Ascending aorta (tissue), 2 donors: Measurements from ENCODE around the gene KATNAL1. TPM values are rescaled to one million over a fixed set of nuclear protein-coding genes. Genes with fewer than 3 reads are reported as not detected.

Experiments used
- DNase-seq, 2 donors: peaks; one replicate each; pipeline ENCODE4 v3.0.0-alpha.2; 2019; ENCODE audit warnings: low spot score in 2 of 2
- H3K27ac ChIP-seq, 2 donors: fragments of 200-600 bp; sonication (generic); one replicate each; pipeline ENCODE4 v1.5.1; 2016 to 2017; ENCODE audit warnings: mild to moderate bottlenecking in 1 of 2
- H3K27me3 ChIP-seq: fragments of 200-600 bp; sonication (generic); one replicate; pipeline ENCODE4 v1.5.1; 2017
- H3K36me3 ChIP-seq, 2 donors: fragments of 200-600 bp; sonication (generic); one replicate each; pipeline ENCODE4 v1.5.1; 2016
- H3K4me1 ChIP-seq, 2 donors: fragments of 200-600 bp; sonication (generic); one replicate each; pipeline ENCODE4 v1.5.1; 2016 to 2017; ENCODE audit warnings: mild to moderate bottlenecking in 1 of 2
- H3K4me3 ChIP-seq, 2 donors: fragments of 200-600 bp; sonication (generic); one replicate each; pipeline ENCODE4 v1.5.1; 2016 to 2017; ENCODE audit warnings: mild to moderate bottlenecking in 1 of 2
- H3K9me3 ChIP-seq, 2 donors: fragments of 200-600 bp; sonication (generic); one replicate each; pipeline ENCODE4 v1.5.1; 2016
- intact Hi-C: fragments of 100-400 bp; cut with DNase I; formaldehyde crosslinking; loops from one replicate; pipeline ENCODE4 v1.15.1; 2023
- total RNA-seq: library from RNA; depleted of rRNA; stranded (reverse); fragments of >200 nt; gene quantifications from one replicate; pipeline ENCODE4 v1.1.0, GENCODE V29; 2016
- TF ChIP-seq, protein P1 (sequence below), 3 experiments: fragments of 200-600 bp in 2 of 3; fragments of 450-650 bp in 1 of 3; sonication (generic) in 2 of 3; IDR thresholded peaks; one replicate each; pipeline ENCODE4 v1.5.1; 2016 to 2019; ENCODE audit warnings: antibody characterized with exemption in 3 of 3, mild to moderate bottlenecking in 1 of 3, moderate library complexity in 1 of 3

KATNAL1 gene
- total RNA-seq, 1 donor from 2014 or later: 13.2 TPM

DNA sequence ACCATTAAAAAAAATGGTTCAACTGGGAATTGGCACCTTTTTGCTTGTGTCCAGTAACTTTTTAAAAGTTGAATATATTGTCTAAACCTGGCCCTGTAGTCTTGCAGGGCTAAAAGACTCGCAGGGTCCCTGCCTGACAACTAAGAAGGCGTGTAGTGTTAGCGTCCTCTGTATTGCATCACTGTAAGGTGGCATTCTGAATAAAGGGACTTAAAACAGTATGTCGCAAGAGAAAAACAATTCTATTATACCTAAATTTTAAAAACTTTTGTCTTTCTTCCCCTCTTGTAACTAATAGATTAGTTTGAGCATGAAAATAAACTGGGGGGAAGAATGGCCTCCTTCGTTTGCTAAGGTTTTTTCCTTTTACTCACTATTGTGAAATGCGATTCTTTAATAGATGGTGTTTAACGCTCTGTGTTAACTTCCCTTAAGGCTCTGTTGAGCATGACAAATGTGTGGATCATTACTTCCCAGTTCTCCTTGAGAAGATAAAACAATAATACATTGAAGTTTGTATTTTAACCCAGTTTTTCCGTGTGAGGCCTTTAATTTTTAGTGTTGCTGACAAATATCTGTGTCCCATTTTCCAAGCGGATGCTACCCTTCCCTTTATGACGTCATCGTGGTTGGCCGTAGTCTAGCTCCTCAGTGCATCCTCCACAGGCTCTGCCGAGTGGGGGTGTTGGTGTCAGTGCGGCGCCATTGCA lies 134.6 kb downstream of the KATNAL1 start:
- TF ChIP-seq, protein P1, sequence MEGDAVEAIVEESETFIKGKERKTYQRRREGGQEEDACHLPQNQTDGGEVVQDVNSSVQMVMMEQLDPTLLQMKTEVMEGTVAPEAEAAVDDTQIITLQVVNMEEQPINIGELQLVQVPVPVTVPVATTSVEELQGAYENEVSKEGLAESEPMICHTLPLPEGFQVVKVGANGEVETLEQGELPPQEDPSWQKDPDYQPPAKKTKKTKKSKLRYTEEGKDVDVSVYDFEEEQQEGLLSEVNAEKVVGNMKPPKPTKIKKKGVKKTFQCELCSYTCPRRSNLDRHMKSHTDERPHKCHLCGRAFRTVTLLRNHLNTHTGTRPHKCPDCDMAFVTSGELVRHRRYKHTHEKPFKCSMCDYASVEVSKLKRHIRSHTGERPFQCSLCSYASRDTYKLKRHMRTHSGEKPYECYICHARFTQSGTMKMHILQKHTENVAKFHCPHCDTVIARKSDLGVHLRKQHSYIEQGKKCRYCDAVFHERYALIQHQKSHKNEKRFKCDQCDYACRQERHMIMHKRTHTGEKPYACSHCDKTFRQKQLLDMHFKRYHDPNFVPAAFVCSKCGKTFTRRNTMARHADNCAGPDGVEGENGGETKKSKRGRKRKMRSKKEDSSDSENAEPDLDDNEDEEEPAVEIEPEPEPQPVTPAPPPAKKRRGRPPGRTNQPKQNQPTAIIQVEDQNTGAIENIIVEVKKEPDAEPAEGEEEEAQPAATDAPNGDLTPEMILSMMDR (IDR thresholded peaks at IDR 0.05): no peak
- no peaks in the 10 kb centered on the region for H3K9me3 ChIP-seq
- no peak overlapping the region for H3K27ac ChIP-seq
- intact Hi-C loops: no loop called here
- H3K36me3 ChIP-seq: no peaks in the 10 kb centered on the region
- H3K4me1 ChIP-seq: no peaks in the 10 kb centered on the region
- H3K4me3 ChIP-seq: no peak overlapping the region
- DNase-seq: no peak
- H3K27me3 ChIP-seq: no peaks in the 10 kb centered on the region

DNA sequence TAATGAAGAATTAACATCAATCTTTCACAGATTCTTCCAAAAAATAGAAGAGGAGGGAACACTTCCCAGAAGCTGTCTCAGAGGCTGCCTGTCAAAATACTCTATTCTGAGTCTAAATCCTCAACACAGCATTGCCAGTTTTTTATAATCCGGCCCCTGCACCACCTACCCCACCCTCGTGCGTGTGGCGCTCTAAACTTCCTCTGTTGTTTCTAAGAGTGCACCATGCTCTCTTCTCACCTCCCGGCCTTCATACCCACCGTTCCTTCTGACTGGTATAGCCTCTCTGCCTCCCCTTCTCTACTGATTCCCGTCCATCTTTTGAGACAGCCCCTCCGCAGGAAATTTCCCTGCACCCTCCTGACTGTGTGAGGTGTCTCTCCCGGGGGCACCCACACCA lies 136.8 kb downstream of the KATNAL1 start:
- H3K4me3 ChIP-seq: no peak overlapping the region
- DNase-seq: no peak

DNA sequence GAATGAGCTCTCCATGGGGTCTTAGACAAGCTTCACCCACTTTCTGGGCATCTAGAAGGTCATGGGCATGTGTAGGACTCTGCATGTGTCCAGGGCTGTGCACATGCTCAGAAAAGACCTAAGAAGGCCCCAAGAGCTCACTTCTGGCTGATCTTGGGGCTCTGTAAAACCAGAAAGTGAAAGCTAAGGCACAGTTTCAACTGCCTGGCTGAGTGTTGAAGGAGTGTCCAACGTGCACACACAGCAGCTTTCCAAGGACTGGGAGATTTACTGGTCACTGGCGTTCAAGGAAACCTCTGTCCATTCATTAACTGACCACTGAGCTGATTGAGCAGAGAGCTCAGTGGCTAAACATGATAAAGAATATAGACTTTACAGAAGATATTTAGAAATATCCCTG lies 137.9 kb downstream of the KATNAL1 start:
- intact Hi-C loops: no loop called here
- TF ChIP-seq, protein P1 (IDR thresholded peaks at IDR 0.05): no peak

More for the DNA sequence above, 136.8 kb downstream of the KATNAL1 start:
- no peaks in the 10 kb centered on the region for H3K4me1 ChIP-seq
- no peak overlapping the region for H3K27ac ChIP-seq
- no peaks in the 10 kb centered on the region for H3K9me3 ChIP-seq
- TF ChIP-seq, protein P1 (IDR thresholded peaks at IDR 0.05): no peak
- intact Hi-C loops: no loop called here
- H3K36me3 ChIP-seq: no peaks in the 10 kb centered on the region
- H3K27me3 ChIP-seq: no peaks in the 10 kb centered on the region

DNA sequence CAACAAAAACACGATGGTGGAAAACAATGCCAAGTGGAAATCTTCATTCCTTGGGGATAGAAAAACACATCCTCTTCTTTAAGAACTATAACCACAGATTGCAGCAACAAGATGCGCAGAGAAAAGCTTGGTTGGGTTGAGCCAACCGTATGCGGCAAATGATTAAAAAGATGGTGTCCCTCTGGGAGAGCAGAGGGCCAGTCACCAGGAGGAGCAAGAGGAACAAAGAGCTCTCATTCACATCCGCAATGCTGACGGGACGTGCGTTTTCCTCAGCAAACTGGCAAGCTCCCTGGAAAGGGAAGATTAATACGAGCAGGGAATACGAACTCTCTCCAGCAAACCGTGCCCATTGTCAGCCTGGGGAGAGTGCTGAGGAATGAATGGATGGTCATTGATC lies 141.6 kb downstream of the KATNAL1 start:
- DNase-seq: no peak
- intact Hi-C loops: no loop called here
- Histone ChIP-seq H3K9me3 (no peaks in the 10 kb centered on the region), H3K4me1 (no peaks in the 10 kb centered on the region), H3K36me3 (no peaks in the 10 kb centered on the region), H3K27me3 (no peaks in the 10 kb centered on the region), H3K27ac (no peak overlapping the region), H3K4me3 (no peak overlapping the region)
- TF ChIP-seq, protein P1 (IDR thresholded peaks at IDR 0.05): no peak

More for the DNA sequence above, 137.9 kb downstream of the KATNAL1 start:
- H3K27me3 ChIP-seq: no peaks in the 10 kb centered on the region
- no peaks in the 10 kb centered on the region for H3K9me3 ChIP-seq
- H3K4me1 ChIP-seq: no peaks in the 10 kb centered on the region
- no peaks in the 10 kb centered on the region for H3K36me3 ChIP-seq
- no peak for DNase-seq
- no peak overlapping the region for H3K27ac ChIP-seq
- H3K4me3 ChIP-seq: no peak overlapping the region

DNA sequence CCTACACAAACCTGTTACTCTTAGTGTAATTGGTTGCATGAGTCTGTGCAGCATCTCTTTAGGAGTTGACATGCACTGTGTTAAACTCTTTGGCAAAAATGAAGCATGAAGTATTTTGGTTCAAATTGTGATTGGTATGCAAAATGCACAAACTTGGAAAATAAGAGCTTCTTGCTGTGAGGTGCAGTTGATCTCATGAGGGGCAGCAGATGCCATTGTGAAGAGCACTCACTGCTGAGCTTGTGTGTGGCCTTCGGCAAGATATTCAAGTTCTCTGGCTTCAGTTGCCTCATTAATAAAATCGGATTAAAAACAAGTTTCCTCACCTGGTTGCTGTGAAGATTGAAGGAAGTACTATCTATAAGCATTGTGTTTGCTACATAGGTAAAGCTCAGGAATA lies 142.3 kb downstream of the KATNAL1 start:
- TF ChIP-seq, protein P1 (IDR thresholded peaks at IDR 0.05): no peak
- intact Hi-C loops: no loop called here

More for the DNA sequence above, 142.3 kb downstream of the KATNAL1 start:
- no peak for DNase-seq
- Histone ChIP-seq H3K27ac (no peak overlapping the region), H3K36me3 (no peaks in the 10 kb centered on the region), H3K4me1 (no peaks in the 10 kb centered on the region), H3K27me3 (no peaks in the 10 kb centered on the region), H3K4me3 (no peak overlapping the region), H3K9me3 (no peaks in the 10 kb centered on the region)
